Endothelial cell (in vitro differentiated cells): Measurements from ENCODE around the gene TMEM141. TPM values are rescaled to one million over a fixed set of nuclear protein-coding genes. Genes with fewer than 3 reads are reported as not detected.
"Not testable (repeated sequence)": the region's sequence is repeated elsewhere in the genome, so short reads cannot be mapped to it uniquely, and the experiment has no call there.

ENCODE experiments used
- DNase-seq: peaks from one replicate; pipeline ENCODE4 v3.0.0; 2021; ENCODE audit warnings: low spot score
- H3K27ac Mint-ChIP-seq: one replicate; pipeline ENCODE4 v1.8.0; 2021; ENCODE audit warnings: mixed read lengths, inconsistent platforms; ENCODE audit not compliant: unreplicated experiment
- H3K27me3 Mint-ChIP-seq: one replicate; pipeline ENCODE4 v1.8.0; 2021; ENCODE audit warnings: mild to moderate bottlenecking, moderate library complexity, mixed read lengths, inconsistent platforms; ENCODE audit not compliant: unreplicated experiment
- H3K36me3 Mint-ChIP-seq: one replicate; pipeline ENCODE4 v1.8.0; 2021; ENCODE audit warnings: mild to moderate bottlenecking, low read depth, mixed read lengths, inconsistent platforms; ENCODE audit not compliant: unreplicated experiment
- H3K4me1 Mint-ChIP-seq: one replicate; pipeline ENCODE4 v1.8.0; 2021; ENCODE audit warnings: mild to moderate bottlenecking, mixed read lengths, inconsistent platforms; ENCODE audit not compliant: unreplicated experiment
- H3K4me3 Mint-ChIP-seq: one replicate; pipeline ENCODE4 v1.8.0; 2021; ENCODE audit warnings: mild to moderate bottlenecking, mixed read lengths, inconsistent platforms; ENCODE audit not compliant: unreplicated experiment
- H3K9me3 Mint-ChIP-seq: one replicate; pipeline ENCODE4 v1.8.0; 2021; ENCODE audit warnings: mixed read lengths, inconsistent platforms; ENCODE audit not compliant: unreplicated experiment
- CTCF ChIP-seq: fragments of 200-600 bp; sonication (generic); IDR thresholded peaks from one replicate; pipeline ENCODE4 v1.5.0; 2021; ENCODE audit warnings: antibody characterized with exemption; ENCODE audit not compliant: unreplicated experiment
- total RNA-seq: library from RNA; stranded (reverse); fragmentation: NEBNext Ultra II Directional; extraction: Animal tissue kit (Norgen Biotek cat#: 25700); gene quantifications from one replicate; pipeline ENCODE4 v1.2.1, GENCODE V29; 2021; ENCODE audit not compliant: unreplicated experiment

The TMEM141 gene
- total RNA-seq, 1 donor from 2014 or later, result 73.0 TPM

GRCh38 chr9:136831720-136832104 lies 40.6 kb downstream of the TMEM141 start:
- Mint-ChIP-seq H3K9me3 (no peaks in the 10 kb centered on the region), H3K27ac (no peak overlapping the region), H3K27me3 (peaks cover 7% of the 10 kb centered on the region), H3K4me3 (no peak overlapping the region), H3K4me1 (no peaks in the 10 kb centered on the region), H3K36me3 (peaks cover 13% of the 10 kb centered on the region)
- TF ChIP-seq CTCF, result no peak
- no peak for DNase-seq

- H3K4me3 Mint-ChIP-seq, result no peak overlapping the region
- no peaks in the 10 kb centered on the region for H3K4me1 Mint-ChIP-seq
- H3K27me3 Mint-ChIP-seq, result peaks cover 7% of the 10 kb centered on the region
- no peak for DNase-seq
- no peak overlapping the region for H3K27ac Mint-ChIP-seq
- no peaks in the 10 kb centered on the region for H3K9me3 Mint-ChIP-seq
- peaks cover 13% of the 10 kb centered on the region for H3K36me3 Mint-ChIP-seq
- TF ChIP-seq CTCF, result no peak
Observed at GRCh38 chr9:136832581-136832980, 41.4 kb downstream of the TMEM141 start.

- not testable (repeated sequence) for H3K4me1 Mint-ChIP-seq, DNase-seq, H3K27ac Mint-ChIP-seq, H3K9me3 Mint-ChIP-seq, H3K27me3 Mint-ChIP-seq
- Mint-ChIP-seq H3K36me3 (peaks cover 13% of the 10 kb centered on the region), H3K4me3 (peak overlapping the region; percentile 85)
Observed at GRCh38 chr9:136833381-136834048, 42.4 kb downstream of the TMEM141 start.

- no peak overlapping the region for H3K4me3 Mint-ChIP-seq
- H3K4me1 Mint-ChIP-seq, result no peaks in the 10 kb centered on the region
- H3K27ac Mint-ChIP-seq, result no peak overlapping the region
- H3K36me3 Mint-ChIP-seq, result peaks cover 17% of the 10 kb centered on the region
- no peak for TF ChIP-seq CTCF
- no peak for DNase-seq
- peaks cover 13% of the 10 kb centered on the region for H3K27me3 Mint-ChIP-seq
- no peaks in the 10 kb centered on the region for H3K9me3 Mint-ChIP-seq
Observed at GRCh38 chr9:136835162-136835931, 44.2 kb downstream of the TMEM141 start.

- Mint-ChIP-seq H3K4me1 (no peaks in the 10 kb centered on the region), H3K27ac (no peak overlapping the region), H3K9me3 (no peaks in the 10 kb centered on the region), H3K36me3 (peaks cover 14% of the 10 kb centered on the region), H3K27me3 (peaks cover 13% of the 10 kb centered on the region), H3K4me3 (no peak overlapping the region)
- no peak for DNase-seq
- TF ChIP-seq CTCF, result no peak
Observed at GRCh38 chr9:136835932-136836904, 45.1 kb downstream of the TMEM141 start.
